Activated T-cell treated with anti-CD3 and anti-CD28 coated beads, Interleukin-2, amount 50 U/mL, for 24 hours (primary cell): ENCODE results near the gene CTDSP2.
"Not testable (repeated sequence)": the region's sequence is repeated elsewhere in the genome, so short reads cannot be mapped to it uniquely, and the experiment has no call there.

Source experiments
- DNase-seq: peaks from one replicate; pipeline ENCODE4 v3.0.0-alpha.2; 2020
- H3K27ac Mint-ChIP-seq: 2 replicates; pipeline ENCODE4 v1.8.0; 2020; ENCODE audit warnings: mild to moderate bottlenecking, mixed read lengths
- H3K27me3 Mint-ChIP-seq: 2 replicates; pipeline ENCODE4 v1.8.0; 2020; ENCODE audit warnings: mixed read lengths
- H3K36me3 Mint-ChIP-seq: 2 replicates; pipeline ENCODE4 v1.8.0; 2020; ENCODE audit warnings: low read depth, mixed read lengths
- H3K4me1 Mint-ChIP-seq: 2 replicates; pipeline ENCODE4 v1.8.0; 2020; ENCODE audit warnings: low read depth, mixed read lengths
- H3K4me3 Mint-ChIP-seq: 2 replicates; pipeline ENCODE4 v1.8.0; 2020; ENCODE audit warnings: mild to moderate bottlenecking, moderate library complexity, mixed read lengths
- H3K9me3 Mint-ChIP-seq: 2 replicates; pipeline ENCODE4 v1.8.0; 2020; ENCODE audit warnings: mixed read lengths

The CTDSP2 gene

GRCh38 chr12:57887631-57888408 lies 41.3 kb upstream of the CTDSP2 start:
- peaks cover 3% of the 10 kb centered on the region for H3K27me3 Mint-ChIP-seq
- no peak for DNase-seq
- H3K27ac Mint-ChIP-seq: no peak overlapping the region
- H3K4me3 Mint-ChIP-seq: no peak overlapping the region
- H3K9me3 Mint-ChIP-seq: peaks cover 5% of the 10 kb centered on the region
- peaks cover 13% of the 10 kb centered on the region for H3K4me1 Mint-ChIP-seq
- H3K36me3 Mint-ChIP-seq: no peaks in the 10 kb centered on the region

GRCh38 chr12:57886964-57887363 lies 40.4 kb upstream of the CTDSP2 start:
- DNase-seq, H3K4me3 Mint-ChIP-seq, H3K9me3 Mint-ChIP-seq, H3K36me3 Mint-ChIP-seq, H3K27ac Mint-ChIP-seq, H3K27me3 Mint-ChIP-seq: not testable (repeated sequence)
- peaks cover 13% of the 10 kb centered on the region for H3K4me1 Mint-ChIP-seq

GRCh38 chr12:57886542-57886941 lies 40.0 kb upstream of the CTDSP2 start:
- Mint-ChIP-seq H3K9me3 (peaks cover 5% of the 10 kb centered on the region), H3K27me3 (peaks cover 3% of the 10 kb centered on the region), H3K27ac (no peak overlapping the region), H3K36me3 (no peaks in the 10 kb centered on the region), H3K4me1 (peaks cover 13% of the 10 kb centered on the region), H3K4me3 (no peak overlapping the region)
- no peak for DNase-seq

- no peak overlapping the region for H3K4me3 Mint-ChIP-seq
- peaks cover 5% of the 10 kb centered on the region for H3K9me3 Mint-ChIP-seq
- peaks cover 3% of the 10 kb centered on the region for H3K27me3 Mint-ChIP-seq
- no peak overlapping the region for H3K27ac Mint-ChIP-seq
- H3K36me3 Mint-ChIP-seq: no peaks in the 10 kb centered on the region
- no peak for DNase-seq
- peaks cover 13% of the 10 kb centered on the region for H3K4me1 Mint-ChIP-seq
Measured at GRCh38 chr12:57885207-57885606, 38.7 kb upstream of the CTDSP2 start.

- no peaks in the 10 kb centered on the region for H3K36me3 Mint-ChIP-seq
- H3K4me1 Mint-ChIP-seq: peaks cover 8% of the 10 kb centered on the region
- no peaks in the 10 kb centered on the region for H3K27me3 Mint-ChIP-seq
- no peak overlapping the region for H3K4me3 Mint-ChIP-seq
- H3K27ac Mint-ChIP-seq: no peak overlapping the region
- peaks cover 5% of the 10 kb centered on the region for H3K9me3 Mint-ChIP-seq
- no peak for DNase-seq
Measured at GRCh38 chr12:57883700-57884099, 37.2 kb upstream of the CTDSP2 start.

GRCh38 chr12:57883057-57883456 lies 36.5 kb upstream of the CTDSP2 start:
- Mint-ChIP-seq H3K9me3 (peaks cover 5% of the 10 kb centered on the region), H3K36me3 (no peaks in the 10 kb centered on the region), H3K4me1 (peaks cover 2% of the 10 kb centered on the region), H3K27ac (no peak overlapping the region), H3K27me3 (no peaks in the 10 kb centered on the region), H3K4me3 (no peak overlapping the region)
- DNase-seq: no peak

GRCh38 chr12:57882575-57882974 lies 36.0 kb upstream of the CTDSP2 start:
- Mint-ChIP-seq H3K9me3 (peaks cover 5% of the 10 kb centered on the region), H3K27ac (no peak overlapping the region), H3K36me3 (no peaks in the 10 kb centered on the region), H3K27me3 (peaks cover 2% of the 10 kb centered on the region), H3K4me1 (no peaks in the 10 kb centered on the region), H3K4me3 (no peak overlapping the region)
- no peak for DNase-seq

- DNase-seq: no peak
- peaks cover 5% of the 10 kb centered on the region for H3K9me3 Mint-ChIP-seq
- peaks cover 3% of the 10 kb centered on the region for H3K27me3 Mint-ChIP-seq
- no peaks in the 10 kb centered on the region for H3K36me3 Mint-ChIP-seq
- no peak overlapping the region for H3K4me3 Mint-ChIP-seq
- H3K27ac Mint-ChIP-seq: no peak overlapping the region
- peaks cover 3% of the 10 kb centered on the region for H3K4me1 Mint-ChIP-seq
Measured at GRCh38 chr12:57881475-57881874, 34.9 kb upstream of the CTDSP2 start.

GRCh38 chr12:57881035-57881434 lies 34.5 kb upstream of the CTDSP2 start:
- not testable (repeated sequence) for H3K27ac Mint-ChIP-seq, H3K4me1 Mint-ChIP-seq, H3K4me3 Mint-ChIP-seq, H3K36me3 Mint-ChIP-seq, DNase-seq, H3K27me3 Mint-ChIP-seq, H3K9me3 Mint-ChIP-seq

- Mint-ChIP-seq H3K4me3 (no peak overlapping the region), H3K4me1 (peaks cover 3% of the 10 kb centered on the region), H3K9me3 (no peaks in the 10 kb centered on the region), H3K36me3 (no peaks in the 10 kb centered on the region), H3K27me3 (peaks cover 3% of the 10 kb centered on the region), H3K27ac (no peak overlapping the region)
- DNase-seq: no peak
Measured at GRCh38 chr12:57877876-57878275, 31.3 kb upstream of the CTDSP2 start.

- H3K4me1 Mint-ChIP-seq: peaks cover 3% of the 10 kb centered on the region
- no peaks in the 10 kb centered on the region for H3K36me3 Mint-ChIP-seq
- H3K4me3 Mint-ChIP-seq: no peak overlapping the region
- peaks cover 3% of the 10 kb centered on the region for H3K27me3 Mint-ChIP-seq
- H3K9me3 Mint-ChIP-seq: no peaks in the 10 kb centered on the region
- no peak overlapping the region for H3K27ac Mint-ChIP-seq
- no peak for DNase-seq
Measured at GRCh38 chr12:57875753-57876547, 29.4 kb upstream of the CTDSP2 start.

GRCh38 chr12:57874166-57875108 lies 27.9 kb upstream of the CTDSP2 start:
- peaks cover 3% of the 10 kb centered on the region for H3K27me3 Mint-ChIP-seq
- H3K4me1 Mint-ChIP-seq: peaks cover 3% of the 10 kb centered on the region
- no peak for DNase-seq
- H3K9me3 Mint-ChIP-seq: no peaks in the 10 kb centered on the region
- no peak overlapping the region for H3K27ac Mint-ChIP-seq
- H3K4me3 Mint-ChIP-seq: no peak overlapping the region
- H3K36me3 Mint-ChIP-seq: no peaks in the 10 kb centered on the region

- Mint-ChIP-seq H3K4me1 (peaks cover 3% of the 10 kb centered on the region), H3K4me3 (no peak overlapping the region), H3K27ac (no peak overlapping the region), H3K36me3 (no peaks in the 10 kb centered on the region), H3K27me3 (peaks cover 6% of the 10 kb centered on the region), H3K9me3 (no peaks in the 10 kb centered on the region)
- no peak for DNase-seq
Measured at GRCh38 chr12:57872362-57872761, 25.8 kb upstream of the CTDSP2 start.

- H3K4me3 Mint-ChIP-seq: no peak overlapping the region
- no peak for DNase-seq
- no peaks in the 10 kb centered on the region for H3K9me3 Mint-ChIP-seq
- no peaks in the 10 kb centered on the region for H3K36me3 Mint-ChIP-seq
- peaks cover 4% of the 10 kb centered on the region for H3K4me1 Mint-ChIP-seq
- H3K27me3 Mint-ChIP-seq: peaks cover 6% of the 10 kb centered on the region
- H3K27ac Mint-ChIP-seq: no peak overlapping the region
Measured at GRCh38 chr12:57869927-57870318, 23.4 kb upstream of the CTDSP2 start.
